Measurements from ENCODE around the gene COPRS.

Gene COPRS, protein sequence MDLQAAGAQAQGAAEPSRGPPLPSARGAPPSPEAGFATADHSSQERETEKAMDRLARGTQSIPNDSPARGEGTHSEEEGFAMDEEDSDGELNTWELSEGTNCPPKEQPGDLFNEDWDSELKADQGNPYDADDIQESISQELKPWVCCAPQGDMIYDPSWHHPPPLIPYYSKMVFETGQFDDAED

DNA sequence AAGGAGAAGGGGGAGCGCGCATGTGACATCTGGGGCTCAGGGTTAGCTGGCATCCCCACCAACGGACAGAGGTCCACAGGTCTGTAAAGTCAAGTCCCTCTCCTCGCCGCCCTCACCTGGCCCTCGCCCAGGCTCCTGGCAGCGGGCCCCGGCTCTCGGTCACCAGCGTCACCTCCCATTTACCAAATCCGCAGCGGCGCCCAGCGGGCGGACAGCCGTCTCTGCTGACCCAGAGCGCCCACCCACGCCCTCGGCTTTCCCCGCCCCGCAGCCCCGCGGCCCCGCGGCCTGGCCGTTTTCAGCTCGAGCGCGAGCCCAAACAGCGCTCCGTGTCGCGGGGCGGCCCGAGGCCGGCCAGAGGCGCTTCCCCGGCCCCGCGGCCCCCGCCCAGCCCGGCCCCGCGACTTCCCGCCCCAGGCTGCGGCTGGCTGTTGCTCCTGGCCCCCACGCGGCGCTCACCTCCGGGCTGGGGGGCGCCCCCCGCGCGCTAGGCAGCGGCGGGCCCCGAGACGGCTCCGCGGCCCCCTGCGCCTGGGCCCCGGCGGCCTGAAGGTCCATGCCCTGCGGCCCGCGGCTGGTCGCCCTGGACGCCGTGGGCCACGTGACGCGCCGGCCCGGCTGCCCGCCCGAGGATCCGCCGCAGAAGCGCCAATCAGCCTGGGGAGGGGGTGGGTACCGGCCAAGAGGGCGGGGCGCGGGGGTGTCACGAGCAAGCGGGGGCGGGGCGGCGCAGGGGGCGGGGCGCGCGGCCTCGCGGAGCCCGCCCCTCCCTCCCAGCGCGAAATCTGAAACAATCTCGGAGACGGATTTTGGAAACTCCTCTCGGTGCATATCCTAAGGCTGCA, at the start of gene COPRS:
COPRS (minus strand) TSS at position 603 of the 845 bp plus-strand sequence; CDS start at position 558, 45 bp downstream.
- peak; percentile 35 to 67 for DNase-seq

DNA sequence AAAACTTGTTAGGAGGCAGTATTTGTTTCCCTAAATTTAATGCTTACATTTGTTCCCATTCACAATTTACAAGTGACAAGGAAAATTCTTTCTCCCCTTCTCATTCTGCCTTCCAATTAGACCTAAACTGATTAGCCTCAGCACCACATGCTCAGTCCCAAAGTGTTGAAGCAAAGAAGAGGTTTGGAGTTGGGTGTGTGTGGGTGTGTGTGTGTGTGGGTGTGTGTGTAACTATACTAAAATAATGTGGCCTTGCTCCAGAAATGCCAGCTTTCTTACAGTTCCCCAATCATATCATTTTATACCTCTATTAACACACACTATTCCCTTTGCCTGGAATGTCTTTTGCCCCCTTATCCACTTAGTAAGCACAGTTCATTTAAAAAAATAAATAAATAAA, 49.3 kb upstream of the COPRS start:
- DNase-seq: no peak

GRCh38 chr17:31907342-31907962, 48.4 kb upstream of the COPRS start:
- DNase-seq: no peak

GRCh38 chr17:31903401-31903800, 44.4 kb upstream of the COPRS start:
- DNase-seq: no peak

- DNase-seq: no peak
These were observed 43.6 kb upstream of the COPRS start for GRCh38 chr17:31902693-31903092.

- DNase-seq: peak in 1 of 2 experiments; percentile 32
These were observed 41.8 kb upstream of the COPRS start for GRCh38 chr17:31900877-31901276.

DNA sequence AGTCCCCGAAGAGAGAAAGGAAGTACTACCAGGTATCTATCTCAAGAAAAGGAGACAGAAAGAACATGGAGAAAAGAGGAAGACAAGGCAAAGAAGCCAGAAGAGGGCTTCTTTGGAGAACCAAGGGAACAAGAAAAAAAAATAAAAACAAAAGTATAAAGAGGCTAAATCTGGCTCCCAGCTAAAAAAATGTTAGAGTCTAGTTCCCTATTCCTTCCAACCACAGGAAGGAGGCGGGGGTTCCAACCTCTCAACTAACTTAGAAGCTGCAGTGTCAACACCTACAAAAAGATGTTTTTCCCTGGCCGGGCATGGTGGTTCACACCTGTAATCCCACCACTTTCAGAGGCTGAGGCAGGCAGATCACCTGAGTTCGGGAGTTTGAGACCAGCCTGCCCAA, 29.1 kb upstream of the COPRS start:
- DNase-seq: no peak

GRCh38 chr17:31882571-31882970, 23.5 kb upstream of the COPRS start:
- no peak for DNase-seq

DNA sequence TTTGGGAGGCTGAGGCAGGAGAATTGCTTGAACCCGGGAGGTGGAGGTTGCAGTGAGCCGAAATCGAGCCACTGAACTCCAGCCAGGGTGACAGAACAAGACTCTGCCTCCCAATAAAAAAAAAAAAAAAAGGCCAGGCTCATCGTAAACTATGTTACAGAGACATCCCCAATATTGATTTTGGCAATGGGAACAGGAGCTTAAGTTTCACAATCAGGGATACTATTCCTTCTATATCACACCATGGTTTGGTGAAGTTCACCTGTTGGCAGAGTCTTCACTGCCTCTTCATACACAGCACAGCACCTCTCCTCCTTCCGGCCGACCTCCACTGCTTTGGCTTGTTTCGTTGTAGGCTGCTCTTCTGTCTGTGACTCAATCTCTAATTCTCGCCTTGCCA, 21.3 kb upstream of the COPRS start:
- no peak for DNase-seq

DNA sequence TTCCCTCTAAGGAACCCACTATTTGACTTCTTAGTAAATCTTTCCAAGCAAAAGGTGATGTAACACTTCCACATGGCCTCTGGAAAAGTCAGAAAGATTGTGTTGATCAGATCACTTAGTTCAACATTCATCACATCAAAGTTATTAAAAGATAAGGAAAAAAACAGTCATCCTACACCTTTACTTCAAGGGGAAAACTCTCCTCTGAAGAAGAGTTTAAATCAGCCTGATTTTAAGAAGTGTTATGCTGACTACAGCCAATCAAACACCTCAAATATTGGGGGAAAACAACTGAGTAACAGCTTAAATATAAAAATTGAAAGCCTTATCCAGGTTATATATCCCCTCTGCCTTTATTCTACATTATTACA, 19.6 kb upstream of the COPRS start:
- no peak for DNase-seq

GRCh38 chr17:31877911-31878702, 19.1 kb upstream of the COPRS start:
- DNase-seq: no peak

- no peak for DNase-seq
These were observed 18.3 kb upstream of the COPRS start for GRCh38 chr17:31877341-31877740.

DNA sequence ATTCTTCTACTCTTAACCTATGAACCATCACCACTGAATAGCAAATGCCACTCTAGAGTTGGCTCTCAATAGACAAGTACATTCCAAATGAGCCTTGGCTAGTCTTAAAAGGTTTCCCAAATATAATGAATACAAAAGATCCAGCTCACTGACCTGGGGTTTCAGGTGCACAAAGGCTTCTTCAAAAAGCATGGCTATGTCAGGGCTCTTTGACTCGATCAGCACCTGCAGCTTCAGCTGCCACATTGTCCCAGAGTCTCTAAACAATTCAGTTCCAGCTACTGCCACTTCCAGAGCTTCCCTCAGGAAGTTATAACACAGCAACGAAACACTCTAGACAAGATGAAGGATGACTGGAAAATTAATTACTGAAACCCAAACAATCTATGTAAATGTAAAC, 16.0 kb upstream of the COPRS start:
- no peak for DNase-seq

DNA sequence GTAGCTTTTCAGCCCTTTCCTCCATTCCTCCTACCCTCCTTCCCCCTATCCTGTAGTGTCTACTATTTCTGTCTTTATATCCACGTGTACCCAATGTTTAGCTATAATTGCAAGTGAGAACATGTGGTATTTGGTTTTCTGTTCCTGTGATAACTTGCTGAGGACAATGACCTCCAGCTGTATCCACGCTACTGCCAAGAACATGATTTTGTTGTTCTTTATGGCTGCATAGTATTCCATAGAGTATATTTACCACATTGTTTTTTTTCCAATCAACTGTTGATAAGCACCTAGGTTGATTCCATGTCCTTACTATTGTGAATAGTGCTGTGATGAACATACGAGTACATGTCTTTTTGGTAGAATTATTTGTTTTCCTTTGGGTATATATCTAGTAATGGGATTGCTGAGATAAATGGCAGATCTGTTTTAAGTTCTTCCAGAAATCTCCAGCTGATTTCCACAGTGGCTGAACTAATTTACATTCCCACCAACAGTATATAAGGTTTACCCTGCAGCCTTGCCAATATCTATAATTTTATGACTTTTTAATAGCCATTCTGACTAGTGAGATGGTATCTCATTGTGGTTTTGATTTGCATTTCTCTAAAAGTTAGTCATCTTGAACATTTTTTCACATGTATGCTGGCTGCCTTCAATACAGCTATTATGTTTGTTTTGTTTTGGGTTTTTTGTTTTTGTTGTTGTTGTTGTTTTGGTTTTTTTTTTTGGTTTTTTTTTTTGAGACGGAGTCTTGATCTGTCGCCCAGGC, 10.9 kb upstream of the COPRS start:
- DNase-seq: no peak

DNA sequence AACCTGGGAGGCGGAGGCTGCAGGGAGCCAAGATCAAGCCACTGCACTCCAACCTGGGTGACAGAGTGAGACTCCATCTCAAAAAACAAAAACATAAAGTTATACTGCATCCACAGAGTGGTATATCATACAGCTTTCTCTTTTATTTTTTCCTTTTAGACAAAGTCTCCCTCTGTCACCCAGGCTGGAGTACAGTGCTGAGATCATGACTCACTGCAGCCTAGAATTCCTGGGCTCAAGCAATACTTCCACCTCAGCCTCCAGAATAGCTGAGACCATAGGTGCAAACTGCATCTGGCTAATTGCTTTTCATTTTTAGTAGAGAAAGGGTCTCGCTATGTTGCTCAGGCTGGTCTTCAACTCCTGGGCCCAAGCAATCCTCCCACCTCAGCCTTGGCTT, 10.0 kb upstream of the COPRS start:
- no peak for DNase-seq

DNA sequence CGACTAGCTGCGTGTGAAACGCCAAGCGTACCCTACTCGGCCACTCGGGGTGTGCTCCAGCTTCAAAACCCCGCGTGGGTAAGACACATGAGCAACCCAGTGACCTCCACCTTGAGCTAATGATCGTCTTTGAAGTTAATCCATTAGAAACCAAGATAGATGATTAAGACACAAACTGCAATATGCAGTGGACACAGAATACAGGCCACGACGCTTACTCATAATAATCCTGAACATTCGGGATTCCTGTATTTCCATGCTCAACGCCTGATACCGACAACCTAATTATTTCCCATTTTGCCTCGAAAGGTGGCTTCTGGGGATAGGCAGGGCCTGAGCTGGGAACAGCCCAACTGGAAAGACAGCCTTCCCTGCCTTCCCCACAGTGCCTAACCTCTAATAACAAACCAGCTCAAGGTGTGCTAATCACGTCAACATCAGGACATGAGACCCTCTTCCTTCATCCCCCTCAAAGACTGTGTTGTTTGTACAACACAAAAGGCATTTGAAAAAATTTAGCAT, 504 bp upstream of the COPRS start:
- DNase-seq: peak in 1 of 2 experiments; percentile 44

- DNase-seq: no peak
These were observed 963 bp downstream of the COPRS start for GRCh38 chr17:31857920-31858641.

- no peak for DNase-seq
These were observed 2.3 kb downstream of the COPRS start for GRCh38 chr17:31856750-31857149.

GRCh38 chr17:31854672-31855071, 4.4 kb downstream of the COPRS start:
- DNase-seq: no peak

GRCh38 chr17:31853911-31854470, 5.1 kb downstream of the COPRS start:
- no peak for DNase-seq

DNA sequence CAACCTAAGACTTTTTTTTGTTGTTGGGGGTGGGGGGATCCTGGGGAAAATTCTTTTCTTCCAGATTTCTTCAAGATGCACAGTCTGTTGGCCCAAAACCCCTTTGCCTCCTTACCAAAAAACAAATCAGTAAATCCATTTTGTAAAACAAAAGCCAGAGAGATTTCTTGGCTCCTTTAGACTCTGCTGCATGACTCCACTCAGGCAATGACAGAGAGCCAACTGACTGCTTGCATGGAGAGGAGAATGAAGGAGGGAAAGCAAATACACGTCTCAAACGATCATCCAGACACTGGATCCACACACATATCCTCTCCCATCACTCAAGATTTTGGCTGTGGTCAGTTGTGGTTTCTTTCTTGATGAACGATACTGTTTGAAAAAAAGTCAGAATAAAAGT, 13.8 kb downstream of the COPRS start:
- DNase-seq: no peak
